Measurements from ENCODE around the gene BICDL1.
A peak's percentile ranks its signal among the peaks of the same experiment; 100 is the strongest.

BICDL1 gene

DNA sequence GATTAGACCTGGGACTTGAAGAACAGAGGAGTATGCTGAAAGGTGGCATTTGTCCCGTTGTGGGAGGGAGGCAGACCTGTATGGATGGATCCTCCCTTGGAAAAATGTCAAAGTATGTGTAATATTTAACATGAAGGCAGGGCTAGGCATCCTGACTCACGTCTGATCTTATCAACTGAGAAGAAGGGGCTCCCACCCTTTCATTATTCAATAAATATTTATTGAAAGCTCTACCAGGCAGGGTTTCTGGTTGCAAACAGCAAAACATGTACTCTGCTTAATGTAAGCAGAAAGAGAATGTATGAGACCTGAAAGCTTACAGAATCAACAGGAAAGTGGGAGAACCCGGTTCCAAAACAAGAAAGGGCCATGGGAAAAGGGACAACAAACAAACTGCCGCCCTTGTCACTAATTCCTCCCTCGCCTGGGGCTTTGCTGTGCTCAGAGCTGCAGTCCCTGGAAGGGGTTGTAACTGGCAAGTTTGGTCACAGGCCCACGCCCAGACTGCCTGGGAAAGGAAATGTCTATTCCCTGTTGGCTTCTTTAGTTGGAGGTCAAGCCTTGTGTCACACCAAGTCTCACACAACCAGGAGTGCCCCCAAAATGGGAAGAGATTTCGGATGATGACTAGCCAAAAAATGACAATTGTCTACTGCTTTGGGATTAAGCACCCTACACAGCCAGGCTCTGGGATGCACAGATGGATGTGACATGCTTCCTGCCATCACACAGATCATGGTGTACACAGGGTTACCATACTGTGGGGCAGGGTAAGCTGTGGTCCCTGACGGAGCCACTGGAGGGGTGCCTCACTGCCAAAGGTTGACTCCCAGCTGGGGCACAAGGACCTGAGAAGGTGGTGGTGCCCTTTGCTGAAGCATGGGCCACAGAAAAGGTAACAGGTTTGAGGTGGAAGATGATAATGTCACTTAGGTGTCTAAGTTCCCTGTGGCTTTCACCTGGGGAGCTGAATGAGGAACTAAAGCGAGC, 90.7 kb downstream of the BICDL1 start:
- DNase-seq (ENCODE audit: low spot score): no peak

DNA sequence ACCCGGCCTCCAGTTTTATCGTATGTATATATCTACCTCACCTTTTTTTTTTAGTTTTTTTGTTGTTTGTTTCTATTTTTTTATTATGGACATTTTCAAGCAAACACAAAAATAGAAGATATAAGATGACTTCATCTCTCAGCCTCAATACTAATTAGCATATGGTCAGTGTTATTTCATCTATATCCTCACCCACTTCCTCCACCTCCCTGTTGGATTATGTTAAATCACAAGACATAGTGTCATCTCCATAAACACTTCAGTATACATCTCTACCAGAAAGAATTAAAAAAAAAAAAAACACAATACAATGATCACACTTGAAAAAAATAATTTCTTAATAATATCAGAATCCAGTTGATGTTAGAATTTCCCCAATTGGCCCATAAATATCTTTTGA, 92.6 kb downstream of the BICDL1 start:
- DNase-seq (ENCODE audit: low spot score): no peak

DNA sequence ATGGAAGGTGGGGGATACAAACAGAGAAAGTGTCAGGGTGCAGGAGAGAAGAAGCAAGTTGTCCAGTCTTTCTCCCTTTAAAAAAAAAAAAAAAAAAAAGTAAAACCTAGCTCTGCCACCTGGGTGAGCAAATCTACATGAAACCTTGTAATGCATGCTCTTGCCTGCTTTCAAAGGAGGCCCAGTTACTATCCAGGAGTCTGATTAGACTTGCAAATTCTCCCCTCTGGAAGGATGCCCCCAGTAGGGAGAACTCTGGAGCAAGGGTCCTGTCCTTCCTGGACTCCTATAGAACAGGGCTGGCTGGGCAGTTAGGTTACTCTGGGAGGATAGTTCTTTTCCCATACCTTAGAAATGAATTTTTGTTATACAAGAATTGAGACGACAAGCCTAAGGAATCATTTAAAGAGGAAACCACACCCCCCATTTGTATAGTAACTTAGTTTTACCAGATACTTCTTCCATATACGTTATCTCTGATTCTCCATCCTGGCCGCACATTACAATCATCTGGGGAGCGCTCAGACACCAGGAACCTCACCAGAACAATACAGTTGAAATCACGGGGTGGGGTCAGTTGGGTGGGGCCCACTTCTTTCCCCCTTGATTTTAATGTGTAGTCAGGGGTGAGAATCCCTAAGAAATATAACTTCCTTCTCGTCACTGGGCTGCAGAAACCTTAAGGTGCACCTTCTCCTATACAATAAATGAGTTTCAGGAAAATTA, 97.0 kb downstream of the BICDL1 start:
- no peak for DNase-seq (ENCODE audit: low spot score)

DNA sequence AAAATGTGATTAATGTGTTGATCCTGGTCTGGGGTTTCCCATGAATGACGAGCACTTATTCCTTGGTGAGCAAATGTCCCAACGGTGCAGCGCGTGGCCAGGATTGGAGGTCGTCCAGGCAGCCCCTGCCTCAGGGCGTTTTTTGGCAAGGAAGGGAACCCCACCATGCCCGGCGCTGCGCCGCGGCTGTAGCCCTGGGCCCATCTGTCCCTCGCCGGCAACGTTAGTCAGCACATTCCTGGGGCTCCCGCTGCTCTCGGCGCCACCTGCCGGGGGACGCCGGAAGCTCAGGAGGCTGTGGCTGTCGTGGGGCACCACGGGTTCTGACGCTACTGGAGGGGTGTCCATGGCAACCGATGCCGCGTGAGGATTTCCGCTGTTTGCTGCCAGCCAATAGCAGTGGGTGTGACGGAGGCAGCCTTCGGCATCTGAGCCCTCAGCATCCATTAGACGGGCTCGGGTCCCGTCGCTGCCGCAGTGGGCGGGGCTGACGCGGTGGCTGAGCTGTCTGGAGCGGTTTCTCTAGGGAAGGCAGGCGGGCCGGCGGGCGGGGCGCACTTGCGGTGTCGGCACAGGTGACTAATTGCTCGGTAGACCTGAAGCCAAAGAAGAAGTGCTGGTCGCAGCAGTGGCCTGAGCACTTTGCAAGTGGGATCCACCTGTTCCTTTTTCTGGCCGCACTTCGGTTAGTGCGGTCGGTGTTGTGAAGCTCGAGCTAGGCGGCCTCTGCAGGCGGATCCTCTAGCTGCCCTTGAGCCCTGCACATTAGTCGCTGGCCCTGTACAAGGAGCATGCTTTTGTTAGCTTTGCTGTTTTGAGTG, 98.0 kb downstream of the BICDL1 start:
- DNase-seq (ENCODE audit: low spot score): peak; percentile 97

DNA sequence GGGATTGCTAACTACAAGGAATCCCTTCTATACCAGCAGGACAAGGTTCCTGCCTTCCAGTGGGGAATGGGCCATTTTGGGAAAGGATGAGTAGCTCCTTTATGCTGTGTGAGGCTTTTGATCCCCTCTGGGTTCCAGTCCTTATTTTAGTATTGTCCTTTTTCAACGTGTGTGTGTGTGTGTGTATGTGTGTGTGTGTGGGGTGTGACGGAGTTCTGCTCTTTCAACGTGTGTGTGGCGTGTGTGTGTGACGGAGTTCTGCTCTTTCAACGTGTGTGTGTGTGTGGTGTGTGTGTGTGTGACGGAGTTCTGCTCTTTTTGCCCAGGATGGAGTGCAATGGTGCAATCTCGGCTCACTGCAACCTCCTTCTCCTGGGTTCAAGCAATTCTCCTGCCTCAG, 100.1 kb downstream of the BICDL1 start:
- DNase-seq (ENCODE audit: low spot score): no peak

DNA sequence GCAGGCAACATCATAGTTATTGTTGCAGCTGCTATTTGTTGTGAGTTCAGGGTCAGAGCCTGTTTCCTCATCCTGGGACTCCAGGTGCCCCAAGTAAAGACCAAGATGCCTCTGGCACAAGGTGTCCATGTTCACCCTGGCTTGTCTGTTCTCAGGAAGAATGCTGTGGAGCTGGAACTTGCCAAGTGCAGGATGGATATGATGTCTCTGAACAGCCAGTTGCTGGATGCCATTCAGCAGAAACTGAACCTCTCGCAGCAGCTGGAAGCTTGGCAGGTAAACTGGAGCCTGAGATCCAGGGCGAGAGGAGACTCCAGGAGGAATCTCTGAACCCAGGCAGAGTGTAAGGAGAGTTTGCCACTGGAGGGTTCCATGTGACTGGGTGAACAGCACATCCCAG, 100.8 kb downstream of the BICDL1 start:
- no peak for DNase-seq (ENCODE audit: low spot score)

DNA sequence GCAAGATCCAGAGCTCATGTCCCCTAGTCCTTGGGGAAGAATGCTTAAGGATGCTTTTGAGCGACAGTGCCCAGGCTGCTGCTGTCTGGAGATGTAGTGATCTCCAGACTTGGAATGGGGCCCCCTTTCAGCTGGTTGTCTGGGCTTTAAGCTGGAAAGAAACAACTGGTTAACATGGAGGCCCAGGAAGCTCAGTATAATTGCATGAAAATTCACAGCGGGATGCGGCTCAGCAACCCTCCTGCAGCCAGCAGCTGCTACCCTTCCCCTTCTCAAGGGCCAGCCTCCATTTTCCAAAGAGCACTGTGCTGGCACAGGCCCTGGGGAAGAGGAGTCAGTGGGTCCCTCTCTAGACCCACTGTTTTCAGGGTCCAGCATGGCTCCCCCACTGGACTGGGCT, 101.2 kb downstream of the BICDL1 start:
- no peak for DNase-seq (ENCODE audit: low spot score)

DNA sequence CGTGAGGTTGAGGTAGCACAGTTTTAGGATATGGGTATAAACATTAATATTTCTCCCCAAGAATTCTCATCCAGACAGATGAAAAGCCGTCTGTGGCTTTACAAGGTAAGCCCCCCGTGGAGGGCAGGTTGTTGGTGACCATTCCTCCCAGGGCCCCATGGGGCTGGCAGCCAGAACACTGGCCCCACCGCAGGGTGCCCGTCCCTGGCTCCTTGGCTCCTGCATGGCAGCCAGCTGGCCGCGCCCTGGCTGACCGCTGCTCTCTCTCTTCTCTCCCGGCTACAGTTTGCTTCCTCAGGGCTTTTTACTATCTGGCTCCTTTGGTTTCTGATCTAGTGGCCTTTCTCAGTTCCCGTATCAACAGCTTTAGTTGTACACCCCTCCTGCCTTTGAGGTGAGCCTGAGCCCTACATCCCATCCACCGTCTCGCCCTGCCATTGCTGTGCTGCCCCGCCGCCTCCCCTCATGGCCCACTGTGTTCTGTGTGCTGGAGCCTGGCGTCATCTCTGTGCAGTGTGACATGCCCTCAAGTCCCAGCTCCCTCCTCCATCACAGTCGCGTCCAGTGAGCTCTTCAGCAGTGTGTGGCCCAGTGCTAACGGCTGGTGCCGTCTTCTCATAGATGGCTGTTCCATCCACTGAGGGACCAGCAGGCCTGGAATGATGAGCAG, 101.7 kb downstream of the BICDL1 start:
- no peak for DNase-seq (ENCODE audit: low spot score)

DNA sequence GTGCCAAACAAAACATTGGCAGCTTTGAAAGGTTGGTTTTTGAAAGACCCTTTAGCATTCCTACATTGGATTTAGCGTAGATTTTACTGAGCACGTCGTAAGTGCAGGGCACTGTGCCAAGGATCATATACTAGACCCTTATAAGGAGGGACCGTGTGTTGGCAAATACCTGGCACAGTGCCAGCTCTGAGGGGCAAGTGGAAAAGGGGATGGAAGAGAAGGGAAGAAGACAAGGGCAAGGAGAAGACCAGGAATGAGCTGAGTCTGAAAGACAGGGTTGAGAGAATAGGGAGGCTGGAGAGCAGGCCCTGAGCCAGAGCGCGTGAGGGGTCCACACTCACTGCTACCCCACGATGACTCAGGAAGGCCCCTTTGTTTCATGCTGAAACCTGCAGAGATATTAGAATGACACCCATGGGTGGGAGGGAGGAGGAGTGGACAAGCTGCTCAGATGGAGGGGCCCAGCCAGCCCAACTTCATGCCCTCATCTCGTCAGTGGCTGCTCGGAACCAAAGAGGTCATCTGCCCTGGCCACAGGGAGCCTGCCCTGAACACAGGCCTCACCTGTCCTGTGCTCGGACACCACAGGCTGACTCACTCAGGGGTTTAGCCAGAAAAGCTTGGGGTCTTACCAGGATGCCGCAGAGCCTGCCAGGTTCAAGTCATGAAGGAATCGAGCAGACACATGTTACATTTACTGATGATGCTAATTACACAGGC, 102.5 kb downstream of the BICDL1 start:
- no peak for DNase-seq (ENCODE audit: low spot score)

DNA sequence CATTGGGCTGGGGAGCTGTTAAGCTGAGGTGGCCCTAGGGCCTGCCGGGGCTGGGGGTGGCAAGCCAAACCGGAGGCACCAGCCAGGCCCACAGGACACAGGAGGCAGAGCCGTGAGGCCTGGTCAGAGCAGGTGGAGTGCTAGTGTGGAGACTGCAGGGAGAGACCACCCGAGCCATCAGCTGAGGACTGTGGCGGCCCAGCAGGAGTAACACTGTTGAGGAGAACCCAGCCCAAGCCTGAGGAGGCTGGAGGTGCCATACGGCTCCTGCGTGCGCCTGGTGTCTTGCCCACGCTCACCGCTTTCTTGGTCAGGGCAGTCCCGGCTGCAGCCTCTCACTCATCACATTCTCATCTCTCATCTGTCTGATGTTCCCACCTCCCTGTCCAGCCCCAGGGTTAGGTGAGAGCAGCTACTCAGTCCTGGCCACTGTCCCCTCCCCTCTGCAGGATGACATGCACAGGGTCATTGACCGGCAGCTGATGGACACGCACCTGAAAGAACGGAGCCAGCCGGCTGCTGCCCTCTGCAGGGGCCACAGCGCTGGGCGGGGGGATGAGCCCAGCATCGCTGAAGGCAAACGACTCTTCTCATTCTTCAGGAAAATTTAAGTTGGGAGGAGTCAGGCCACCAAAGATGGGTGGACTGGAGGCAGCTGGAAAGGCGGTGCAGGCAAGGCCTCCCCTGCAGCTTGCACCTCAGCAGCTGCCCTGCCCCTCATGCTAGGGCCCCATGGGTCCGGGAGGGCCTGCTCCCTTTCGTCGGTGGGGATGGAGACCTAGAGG, 103.7 kb downstream of the BICDL1 start:
- no peak for DNase-seq (ENCODE audit: low spot score)

DNA sequence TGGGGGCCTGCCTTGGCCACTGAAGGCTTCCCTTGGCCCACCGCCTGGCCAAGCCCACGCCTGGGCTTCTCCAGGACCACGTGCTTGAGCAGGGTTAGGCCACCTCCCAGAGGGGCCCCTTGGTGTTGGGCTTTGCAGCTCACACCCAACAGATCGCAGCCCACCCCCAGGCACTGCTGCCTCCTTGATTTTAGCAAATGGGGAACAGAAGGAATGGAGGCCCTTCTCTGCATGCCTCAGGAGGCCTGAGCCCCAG, 104.2 kb downstream of the BICDL1 start:
- DNase-seq (ENCODE audit: low spot score): no peak

DNA sequence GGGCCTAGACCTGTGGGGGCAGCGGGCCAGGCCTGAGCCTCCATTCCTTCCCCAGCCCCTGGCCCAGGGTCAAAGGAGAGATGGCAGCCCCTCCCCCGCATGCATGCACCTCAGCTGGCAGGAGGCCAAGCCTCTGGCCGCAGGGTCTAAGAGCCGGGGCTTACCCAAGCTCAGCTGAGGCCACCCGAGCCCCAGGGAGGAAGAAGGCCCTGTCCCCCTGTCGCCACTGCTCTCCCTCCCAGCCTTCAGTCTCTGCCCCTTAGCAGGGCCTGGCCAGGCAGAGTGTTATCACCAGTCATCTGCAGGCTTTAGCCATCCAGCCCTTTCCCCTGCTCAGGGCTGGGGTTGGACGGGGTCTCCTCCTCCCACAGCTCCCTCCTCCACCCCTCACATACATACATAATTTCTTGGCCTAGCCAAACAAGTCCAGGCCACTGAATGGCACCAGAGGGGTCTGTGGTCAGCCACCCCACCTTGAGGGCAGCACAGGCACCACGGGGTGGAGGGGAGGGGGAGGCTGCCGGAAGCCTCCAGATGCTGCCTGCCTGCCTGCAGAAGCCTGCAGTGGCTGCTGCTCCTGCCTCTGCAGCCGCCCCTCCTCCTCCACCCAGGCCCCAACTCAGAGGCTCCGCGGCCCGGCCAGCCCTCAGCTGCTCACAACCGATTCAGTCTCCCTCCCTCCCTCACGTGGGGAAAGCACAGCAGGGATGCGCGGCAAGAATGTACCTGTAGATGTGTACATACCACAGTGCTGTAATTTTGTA, 104.7 kb downstream of the BICDL1 start:
- DNase-seq (ENCODE audit: low spot score): no peak

DNA sequence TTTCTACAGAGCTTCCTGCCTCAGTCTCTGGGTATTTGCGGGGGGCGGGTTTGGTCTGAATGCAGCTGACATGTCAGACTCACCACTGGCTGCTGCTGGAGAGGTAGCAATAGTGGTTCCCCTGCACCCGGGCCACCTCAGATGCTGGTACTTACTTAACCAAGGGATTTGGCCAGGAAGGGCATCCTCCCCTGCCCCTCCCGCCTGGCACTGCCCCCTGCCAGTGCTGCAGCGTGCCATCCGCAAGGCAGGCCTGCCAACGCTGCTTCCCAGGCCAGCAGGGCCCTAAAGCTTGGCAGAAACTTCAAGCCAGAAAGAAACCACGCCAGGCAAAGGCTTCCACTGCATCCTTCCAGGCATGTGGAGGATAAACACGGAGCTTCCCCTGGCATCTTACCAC, 105.4 kb downstream of the BICDL1 start:
- DNase-seq (ENCODE audit: low spot score): no peak

DNA sequence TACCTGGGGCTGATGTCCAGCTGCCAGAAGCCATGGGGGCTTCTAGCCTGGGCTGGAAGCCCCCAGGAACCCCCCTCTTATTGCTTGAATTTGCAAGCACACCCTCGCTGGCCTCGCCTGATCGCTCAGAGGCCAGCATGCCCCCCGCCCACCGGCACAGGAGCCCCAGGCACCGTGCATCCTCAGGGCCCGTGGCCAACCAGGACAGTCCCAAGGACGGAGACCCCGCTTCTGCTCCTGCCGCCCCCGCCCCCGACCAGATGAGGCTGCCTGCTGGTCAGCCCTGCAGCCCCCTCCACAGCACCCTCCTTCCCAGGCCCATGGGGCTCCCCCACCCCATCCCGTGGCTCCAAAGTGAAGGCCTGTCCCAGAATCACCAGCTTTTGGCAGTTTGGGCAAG, 106.3 kb downstream of the BICDL1 start:
- no peak for DNase-seq (ENCODE audit: low spot score)

DNA sequence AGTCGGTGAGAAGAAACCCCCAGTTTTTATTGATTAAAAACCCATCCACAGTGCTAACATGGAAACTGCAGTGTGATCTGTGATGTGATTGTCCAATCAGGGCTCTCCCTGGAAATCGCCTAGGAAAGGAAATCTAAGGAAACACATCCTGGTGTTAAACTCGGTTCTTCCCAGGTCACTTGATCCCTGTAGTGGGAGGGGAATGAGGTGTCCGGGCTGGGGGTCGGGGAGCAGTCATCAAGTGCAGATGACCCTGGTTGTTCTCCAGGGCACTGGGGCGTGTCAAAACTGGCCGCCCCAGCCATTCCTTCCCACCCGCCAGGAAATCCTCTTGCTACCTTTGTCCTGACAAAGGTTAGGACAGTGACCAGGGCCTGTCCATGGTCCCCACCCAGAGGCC, 106.7 kb downstream of the BICDL1 start:
- no peak for DNase-seq (ENCODE audit: low spot score)

DNA sequence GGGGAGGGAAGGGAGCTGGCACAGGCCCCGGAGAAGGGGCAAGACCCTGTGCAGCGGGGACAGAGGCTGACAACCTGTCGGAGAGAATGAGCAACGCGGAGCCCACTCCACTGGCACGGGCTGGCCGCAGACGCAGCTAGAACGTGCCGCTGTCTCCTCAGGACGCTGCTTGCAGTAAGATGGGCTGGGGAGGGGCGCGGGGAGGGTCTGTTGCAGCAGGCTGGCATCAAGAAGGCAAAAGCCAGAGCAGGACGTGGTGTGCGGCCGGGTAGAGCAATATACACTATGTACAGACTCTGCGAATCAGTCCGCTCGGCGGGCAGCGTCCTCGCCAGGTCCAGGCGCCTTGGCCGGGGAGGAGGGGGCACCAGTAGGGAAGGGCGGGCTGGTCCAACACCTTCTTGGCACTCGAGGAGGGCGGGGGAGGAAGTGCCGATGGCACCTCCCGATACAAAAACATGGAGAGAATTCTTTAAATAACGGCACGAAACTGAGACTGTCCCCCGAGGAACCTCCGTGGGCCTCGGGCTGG, 107.7 kb downstream of the BICDL1 start:
- no peak for DNase-seq (ENCODE audit: low spot score)

DNA sequence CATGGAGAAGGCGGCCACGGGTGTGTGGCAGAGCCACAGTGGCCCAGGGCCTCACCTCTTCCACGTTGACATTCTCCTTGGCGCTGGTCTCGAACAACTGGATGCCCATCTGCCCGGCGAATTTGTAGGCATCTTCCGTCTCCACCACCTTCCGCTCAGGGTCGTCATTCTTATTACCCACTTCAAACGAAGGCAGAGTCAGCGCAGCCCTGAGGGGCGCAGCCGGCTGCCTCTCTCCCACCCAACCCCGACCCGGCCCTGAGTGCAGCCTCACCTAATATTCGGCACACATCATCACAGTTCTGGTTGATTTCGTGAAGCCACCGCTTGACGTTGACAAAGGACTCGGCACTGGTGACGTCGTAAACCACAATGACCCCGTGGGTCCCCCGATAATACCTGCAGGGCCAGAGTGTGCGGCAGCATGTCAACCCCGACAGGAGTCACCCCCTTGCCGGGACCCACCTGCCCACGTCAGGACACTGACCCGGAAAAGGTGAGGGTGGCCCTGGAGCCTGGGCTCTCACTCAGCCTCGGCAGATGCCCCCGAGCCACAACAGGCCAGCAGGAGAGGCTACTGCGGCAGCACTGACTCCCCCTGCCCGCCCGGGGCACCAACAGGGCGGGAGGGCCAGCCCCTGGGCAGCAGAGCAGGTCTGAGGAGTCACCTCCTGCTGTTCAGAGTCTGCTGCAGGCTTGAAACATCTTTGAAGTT, 109.9 kb downstream of the BICDL1 start:
- no peak for DNase-seq (ENCODE audit: low spot score)

DNA sequence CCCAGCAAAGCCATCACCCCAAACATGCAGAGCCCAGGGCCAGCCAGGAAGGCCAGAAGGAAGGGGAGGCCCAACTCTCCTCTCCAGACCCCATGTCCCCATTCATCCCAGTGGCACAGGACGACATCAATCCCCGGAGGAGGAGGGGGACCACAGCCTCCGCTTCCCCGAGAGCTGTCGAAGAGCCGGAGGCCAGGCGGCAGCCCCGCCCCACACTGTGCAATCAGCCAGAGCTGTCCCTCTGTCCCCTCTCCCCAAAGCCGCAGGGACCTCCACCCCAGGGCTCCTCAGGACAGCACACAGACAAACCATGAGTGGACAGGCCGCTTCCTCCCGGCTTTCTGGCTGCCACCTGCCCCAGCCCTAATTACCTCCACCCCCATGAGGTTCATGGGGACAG, 110.7 kb downstream of the BICDL1 start:
- no peak for DNase-seq (ENCODE audit: low spot score)

DNA sequence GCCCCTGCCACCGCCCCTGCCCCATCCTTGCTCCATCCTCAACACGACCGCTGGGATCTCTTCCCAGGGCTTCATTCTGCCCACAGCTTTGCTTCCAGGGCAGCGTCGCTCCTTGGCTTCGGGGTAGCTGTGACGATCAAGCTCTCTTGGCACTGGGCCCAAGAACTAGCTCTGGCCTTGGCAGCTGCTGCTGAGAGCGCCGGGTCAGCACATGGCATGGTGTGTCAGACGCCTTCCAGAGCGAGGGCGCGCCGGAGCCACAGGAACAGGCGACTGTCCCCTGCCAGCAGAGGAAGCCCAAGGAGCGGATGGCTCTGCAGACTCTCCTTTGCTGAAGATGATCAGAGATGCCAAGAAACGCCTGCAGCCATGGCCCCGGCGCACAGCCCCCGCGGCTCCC, 111.6 kb downstream of the BICDL1 start:
- no peak for DNase-seq (ENCODE audit: low spot score)
